Activated CD4-positive, alpha-beta T cell treated with anti-CD3 and anti-CD28 coated beads, Interleukin-2, amount 50 U/mL, for 4 hours (primary cell): ENCODE results near the gene VAMP4.
"Not testable (repeated sequence)": the region's sequence is repeated elsewhere in the genome, so short reads cannot be mapped to it uniquely, and the experiment has no call there.

ENCODE experiments used
- DNase-seq, 2 experiments: peaks; one replicate each; pipeline ENCODE4 v3.0.0-alpha.2; 2020

VAMP4 gene

GRCh38 chr1:171693541-171693940, 48.3 kb downstream of the VAMP4 start:
- not testable (repeated sequence) for DNase-seq

GRCh38 chr1:171683870-171684269, 58.0 kb downstream of the VAMP4 start:
- no peak for DNase-seq

GRCh38 chr1:171680339-171680738, 61.5 kb downstream of the VAMP4 start:
- no peak for DNase-seq

GRCh38 chr1:171676823-171677222, 65.0 kb downstream of the VAMP4 start:
- no peak for DNase-seq

- DNase-seq = no peak
Measured at GRCh38 chr1:171674431-171675405, 67.1 kb downstream of the VAMP4 start.

GRCh38 chr1:171670739-171671138, 71.1 kb downstream of the VAMP4 start:
- DNase-seq = no peak

DNA sequence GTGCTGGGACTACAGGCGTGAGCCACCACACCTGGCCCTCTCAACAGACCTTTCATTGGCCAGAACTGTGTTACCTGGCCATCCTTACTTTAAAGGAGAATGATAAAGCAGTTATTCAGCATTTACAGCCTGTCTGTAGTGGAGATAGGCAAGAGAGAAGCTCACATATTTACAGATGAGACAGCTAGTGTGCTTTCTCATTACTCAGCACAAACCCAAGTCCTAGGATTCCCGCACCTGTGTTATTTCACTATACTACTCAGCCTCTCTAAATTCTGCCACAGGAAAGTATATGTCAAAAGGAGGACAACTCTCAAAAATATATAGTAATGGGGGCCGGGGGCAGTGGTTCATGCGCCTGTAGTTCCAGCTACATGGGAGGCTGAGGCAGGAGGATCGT, 73.5 kb downstream of the VAMP4 start:
- no peak for DNase-seq

- no peak for DNase-seq
Measured at GRCh38 chr1:171666114-171666769, 75.6 kb downstream of the VAMP4 start.

- DNase-seq = no peak
Measured at GRCh38 chr1:171664976-171665375, 76.9 kb downstream of the VAMP4 start.

- DNase-seq = no peak
Measured at GRCh38 chr1:171663854-171664575, 77.8 kb downstream of the VAMP4 start.

DNA sequence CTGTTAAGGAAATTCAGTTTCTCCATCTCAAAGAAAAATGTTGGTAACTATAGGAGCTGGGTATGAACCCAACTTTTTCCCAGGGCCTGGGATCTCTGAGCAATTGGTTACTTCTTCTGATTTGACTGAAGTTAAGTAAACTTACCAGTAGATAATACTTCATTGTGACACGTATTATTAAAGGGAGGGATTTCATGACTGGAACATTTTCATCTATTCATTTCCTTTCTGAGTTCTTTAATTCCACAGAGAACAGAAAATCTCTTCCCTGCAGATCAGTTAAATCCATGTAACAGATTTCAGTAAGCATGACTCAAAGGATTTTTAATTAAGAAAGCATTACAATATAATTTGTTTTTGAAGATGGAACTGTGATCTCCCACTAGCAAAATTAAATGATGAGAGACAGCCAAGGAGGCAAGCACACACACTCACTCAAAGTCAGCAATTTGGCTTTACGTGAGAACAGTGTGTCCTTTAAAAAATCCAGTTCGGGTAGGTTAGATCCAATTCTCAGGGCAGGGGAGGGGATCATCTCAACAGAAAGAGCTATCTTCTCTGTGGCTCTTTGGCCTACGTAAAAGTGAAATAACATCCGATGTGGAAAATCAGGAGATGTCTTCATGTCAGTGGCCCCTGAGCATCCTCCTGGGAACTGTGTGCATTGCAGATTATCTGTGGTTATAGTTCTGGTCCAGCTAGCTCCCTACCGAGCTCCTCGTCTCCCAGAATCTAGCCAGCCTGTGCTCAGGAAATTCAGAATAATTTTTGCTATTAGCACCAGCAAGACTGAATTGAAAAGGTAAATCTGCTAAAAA, 78.6 kb downstream of the VAMP4 start:
- DNase-seq = no peak

- DNase-seq = no peak
Measured at GRCh38 chr1:171661076-171661650, 80.7 kb downstream of the VAMP4 start.

DNA sequence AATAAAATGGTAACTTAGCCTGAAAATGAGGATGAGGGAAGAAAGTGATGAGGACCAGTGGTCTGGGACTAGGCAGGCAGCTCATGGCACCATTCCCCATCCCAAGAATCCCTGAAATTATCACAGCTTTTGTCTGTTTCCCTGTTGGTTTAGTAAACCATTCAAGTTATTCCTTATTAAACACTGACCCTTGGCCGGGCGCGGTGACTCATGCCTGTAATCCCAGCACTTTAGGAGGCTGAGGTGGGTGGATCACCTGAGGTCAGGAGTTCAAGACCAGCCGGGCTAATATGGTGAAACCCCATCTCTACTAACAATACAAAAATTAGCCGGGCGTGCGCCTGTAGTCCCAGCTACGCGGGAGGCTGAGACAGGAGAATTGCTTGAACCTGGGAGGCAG, 85.7 kb downstream of the VAMP4 start:
- not testable (repeated sequence) for DNase-seq

DNA sequence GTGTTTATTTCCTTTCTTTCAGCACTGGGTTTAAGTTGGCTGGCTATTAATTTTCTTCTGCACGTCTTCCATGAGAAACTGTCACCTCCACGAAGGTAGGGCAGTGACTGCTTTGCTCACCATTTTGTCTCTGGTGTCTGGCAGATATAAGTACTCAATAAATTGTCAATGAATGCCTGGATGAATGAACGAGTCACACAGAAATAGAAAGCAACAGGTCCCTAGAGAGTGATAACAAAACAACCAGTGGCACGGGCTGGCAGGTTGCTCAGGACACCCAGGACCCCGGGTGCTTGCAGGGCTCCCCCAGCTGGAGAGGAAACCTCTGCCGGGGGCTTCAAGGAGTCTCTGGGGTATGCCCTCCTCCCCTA, 86.1 kb downstream of the VAMP4 start:
- DNase-seq = no peak

- DNase-seq = peak; percentile 67 to 71
Measured at GRCh38 chr1:171654942-171655745, 86.7 kb downstream of the VAMP4 start.

GRCh38 chr1:171654201-171654941, 87.5 kb downstream of the VAMP4 start:
- no peak for DNase-seq

DNA sequence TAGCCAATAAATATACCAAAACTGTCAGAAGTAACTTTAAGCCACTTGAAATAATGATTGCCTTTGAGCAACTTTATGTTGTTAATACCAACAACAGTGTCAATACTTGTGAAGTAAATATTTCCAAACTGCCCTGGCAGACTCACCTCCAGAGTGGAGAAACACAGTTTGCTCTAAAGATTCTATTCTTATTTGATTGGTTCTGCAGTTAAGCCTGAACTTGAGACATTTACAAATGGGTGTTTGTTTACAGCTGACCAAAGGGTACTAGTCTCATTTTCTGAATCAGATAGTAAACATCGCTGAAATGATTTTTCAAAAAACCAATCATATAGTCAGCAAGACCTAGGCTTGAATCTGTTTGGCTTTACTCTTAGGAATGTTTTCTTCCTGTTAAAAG, 88.1 kb downstream of the VAMP4 start:
- DNase-seq = no peak

GRCh38 chr1:171652234-171652822, 89.5 kb downstream of the VAMP4 start, which contains the start of gene MYOC:
Gene MYOC (minus strand): TSS chr1:171652688. CDS start chr1:171652611, 77 bp downstream.
- no peak for DNase-seq
